Thoracic aorta (tissue), 2 donors: Measurements from ENCODE around the gene OR5J2. TPM values are rescaled to one million over a fixed set of nuclear protein-coding genes. Genes with fewer than 3 reads are reported as not detected.
"Not testable (repeated sequence)": the region's sequence is repeated elsewhere in the genome, so short reads cannot be mapped to it uniquely, and the experiment has no call there.

ENCODE experiments used
- ATAC-seq: fragments of 150-250 bp; one replicate; pipeline ENCODE4 v1.8.0; 2017; ENCODE audit warnings: low read depth; ENCODE audit not compliant: insufficient number of reproducible peaks, low FRiP score
- DNase-seq: peaks from one replicate; pipeline ENCODE4 v3.0.0-alpha.2; 2020; ENCODE audit warnings: low spot score
- H3K27ac ChIP-seq, 2 donors: fragments of 200-600 bp; sonication (generic); 1 replicate in 1 of 2; 2 replicates in 1 of 2; pipeline ENCODE4 v1.5.1; 2016; ENCODE audit warnings: mild to moderate bottlenecking in 2 of 2, moderate library complexity in 2 of 2
- H3K27me3 ChIP-seq: fragments of 200-600 bp; sonication (generic); replicated peaks from 2 replicates; pipeline ENCODE4 v1.6.0; 2016; ENCODE audit warnings: mild to moderate bottlenecking; ENCODE audit not compliant: insufficient read depth
- H3K36me3 ChIP-seq: fragments of 200-600 bp; sonication (generic); one replicate; pipeline ENCODE4 v1.5.1; 2016
- H3K4me1 ChIP-seq, 2 donors: fragments of 200-600 bp; sonication (generic); 1 replicate in 1 of 2; 2 replicates in 1 of 2; pipeline versions ENCODE4 v1.5.1 to v1.6.0; 2016; ENCODE audit warnings: low read depth in 2 of 2, mild to moderate bottlenecking in 1 of 2; ENCODE audit not compliant: control insufficient read depth in 1 of 2
- H3K4me3 ChIP-seq: fragments of 200-600 bp; sonication (generic); 2 replicates; pipeline ENCODE4 v1.5.1; 2016; ENCODE audit warnings: mild to moderate bottlenecking
- H3K9me3 ChIP-seq: fragments of 200-600 bp; sonication (generic); 2 replicates; pipeline ENCODE4 v1.5.1; 2016
- CTCF ChIP-seq: fragments of 200-600 bp; sonication (generic); IDR thresholded peaks from one replicate; pipeline ENCODE4 v1.5.1; 2019; ENCODE audit warnings: antibody characterized with exemption
- total RNA-seq, 2 donors: library from RNA; depleted of rRNA; stranded (reverse); fragments of >200 nt; gene quantifications; one replicate each; pipeline versions ENCODE4 v1.1.0 to v1.2.3, GENCODE V29; 2016

The OR5J2 gene
- not detected for total RNA-seq

- H3K36me3 ChIP-seq = no peaks in the 10 kb centered on the region
- TF ChIP-seq CTCF = no peak
Measured at GRCh38 chr11:56176318-56176717, at the start of gene OR5J2. OR5J2 (plus strand) TSS chr11:56176618; CDS start chr11:56176618, 0 bp downstream.

GRCh38 chr11:56140151-56140661 lies 36.2 kb upstream of the OR5J2 start, which contains the start of gene OR8J3:
OR8J3 (minus strand) TSS chr11:56140201; CDS start chr11:56137718, 2,483 bp downstream.
- no peak within 1 kb of the TSS for H3K27ac ChIP-seq
- H3K4me1 ChIP-seq = no peaks in the 10 kb centered on the region
- ATAC-seq (no peak), DNase-seq (no peak)
- no peak for TF ChIP-seq CTCF
- H3K36me3 ChIP-seq = no peaks in the 10 kb centered on the region
- no peaks in the 10 kb centered on the region for H3K9me3 ChIP-seq
- H3K27me3 ChIP-seq = no peaks in the 10 kb centered on the region
- H3K4me3 ChIP-seq = no peak within 1 kb of the TSS

More at GRCh38 chr11:56176318-56176717, at the start of gene OR5J2:
- no peak for DNase-seq
- no peak for ATAC-seq
- Histone ChIP-seq H3K9me3 (peaks cover 7% of the 10 kb centered on the region), H3K27me3 (no peaks in the 10 kb centered on the region), H3K27ac (no peak within 1 kb of the TSS), H3K4me3 (no peak within 1 kb of the TSS), H3K4me1 (no peaks in the 10 kb centered on the region)

GRCh38 chr11:56143681-56144080 lies 32.7 kb upstream of the OR5J2 start:
- not testable (repeated sequence) for DNase-seq, H3K36me3 ChIP-seq, ATAC-seq, H3K27me3 ChIP-seq, H3K27ac ChIP-seq, H3K9me3 ChIP-seq, H3K4me3 ChIP-seq, H3K4me1 ChIP-seq

GRCh38 chr11:56151376-56151775 lies 25.0 kb upstream of the OR5J2 start:
- no peak for TF ChIP-seq CTCF
- no peak overlapping the region for H3K4me3 ChIP-seq
- ATAC-seq = no peak
- peaks cover 4% of the 10 kb centered on the region for H3K9me3 ChIP-seq
- no peak overlapping the region for H3K27ac ChIP-seq
- no peaks in the 10 kb centered on the region for H3K4me1 ChIP-seq
- DNase-seq = no peak
- H3K27me3 ChIP-seq = no peaks in the 10 kb centered on the region
- no peaks in the 10 kb centered on the region for H3K36me3 ChIP-seq

- Histone ChIP-seq H3K4me1 (no peaks in the 10 kb centered on the region), H3K4me3 (no peak overlapping the region)
- no peak for ATAC-seq
Measured at GRCh38 chr11:56152333-56152732, 24.1 kb upstream of the OR5J2 start.

More at GRCh38 chr11:56152333-56152732, 24.1 kb upstream of the OR5J2 start:
- H3K27me3 ChIP-seq = no peaks in the 10 kb centered on the region
- DNase-seq = no peak
- H3K27ac ChIP-seq = no peak overlapping the region
- TF ChIP-seq CTCF = no peak
- H3K36me3 ChIP-seq = no peaks in the 10 kb centered on the region
- peaks cover 4% of the 10 kb centered on the region for H3K9me3 ChIP-seq
